ENCODE results near the gene MGME1. TPM values are rescaled to one million over a fixed set of nuclear protein-coding genes. Genes with fewer than 3 reads are reported as not detected.

The MGME1 gene
- total RNA-seq, 1 experiment from 2014 or later, result 27.4 TPM

DNA sequence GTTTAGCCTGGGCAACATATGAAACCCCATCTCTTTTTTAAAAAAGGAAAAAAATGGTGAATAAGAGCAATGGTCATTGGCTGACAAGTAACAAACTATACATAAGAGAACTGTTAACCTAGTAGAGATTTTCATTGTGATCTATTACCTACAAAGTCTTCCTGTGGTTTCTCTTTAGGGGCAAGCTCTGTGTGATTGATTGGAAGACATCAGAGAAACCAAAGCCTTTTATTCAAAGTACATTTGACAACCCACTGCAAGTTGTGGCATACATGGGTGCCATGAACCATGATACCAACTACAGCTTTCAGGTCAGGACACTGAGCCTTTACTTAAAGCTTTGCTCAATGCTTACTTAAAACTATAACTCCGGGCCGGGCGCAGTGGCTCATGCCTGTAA, 19.2 kb downstream of the MGME1 start:
- no peak for DNase-seq (ENCODE audit: extremely low read depth, low read depth)

DNA sequence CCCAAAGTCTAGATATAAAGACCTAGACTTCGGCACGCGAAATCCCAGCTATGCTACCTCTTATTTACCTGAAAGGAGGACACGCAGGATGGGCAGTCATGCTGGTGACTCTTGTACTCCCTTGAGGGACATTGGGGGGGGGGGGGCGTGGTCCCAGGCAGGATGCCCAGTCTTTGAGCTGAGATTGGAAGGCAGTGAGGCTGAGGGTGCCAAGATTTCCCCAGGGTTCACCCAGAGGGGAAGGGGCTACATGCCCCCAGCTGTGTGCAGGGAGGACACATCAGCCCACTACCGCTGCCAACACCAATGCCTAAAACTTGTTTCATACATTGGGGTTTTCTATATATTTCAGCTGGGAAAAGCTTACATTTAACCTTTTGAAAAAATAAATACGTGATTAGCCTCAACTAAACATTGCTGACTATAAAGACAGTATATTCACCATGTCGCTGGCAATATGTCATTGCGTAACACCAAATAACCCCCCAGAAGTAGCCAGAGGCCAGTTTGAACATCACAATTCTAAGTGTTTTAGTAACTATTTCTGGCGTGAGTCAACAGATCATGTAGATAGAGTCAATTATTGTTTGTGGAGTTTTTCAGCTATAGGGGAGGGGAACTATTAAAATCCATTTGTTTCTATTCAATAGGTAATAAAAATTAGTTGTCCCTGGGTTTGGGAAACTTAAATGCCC, 21.6 kb downstream of the MGME1 start:
- DNase-seq (ENCODE audit: extremely low read depth, low read depth), result no peak

- DNase-seq (ENCODE audit: extremely low read depth, low read depth), result no peak
Observed at GRCh38 chr20:17992224-17992637, 23.4 kb downstream of the MGME1 start.

DNA sequence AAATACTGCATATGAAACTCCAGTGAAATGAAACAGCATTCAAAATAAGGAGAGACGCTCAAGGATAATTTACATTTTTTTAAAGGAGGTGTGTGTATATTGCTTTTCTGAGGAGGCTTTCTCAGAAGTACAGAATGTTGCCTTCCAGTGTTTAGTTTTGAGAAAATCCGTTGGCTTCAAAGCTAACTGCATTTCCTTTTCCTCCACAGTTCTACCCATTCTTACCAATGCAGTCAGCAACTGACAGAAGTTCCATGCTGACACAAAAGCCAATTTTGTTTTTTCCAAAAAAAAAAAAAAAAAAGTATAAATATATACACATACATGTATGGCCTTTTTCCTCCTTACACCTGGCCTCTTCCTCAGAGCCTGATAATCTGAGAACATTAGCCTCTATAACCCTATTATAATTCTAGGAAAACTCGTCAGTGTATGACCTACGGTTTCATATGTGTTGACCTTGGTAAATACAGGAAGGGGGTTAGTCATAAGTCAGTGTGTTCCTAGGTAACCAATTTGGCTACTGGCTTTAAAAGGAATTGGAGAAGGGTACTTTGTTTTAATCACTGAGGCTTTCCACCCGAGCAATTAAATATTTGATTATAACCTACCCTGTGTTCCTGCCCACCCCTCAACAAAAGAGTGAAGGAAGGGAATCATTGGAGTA, 24.2 kb downstream of the MGME1 start:
- DNase-seq (ENCODE audit: extremely low read depth, low read depth), result no peak

GRCh38 chr20:17993546-17993945, 24.7 kb downstream of the MGME1 start:
- DNase-seq (ENCODE audit: extremely low read depth, low read depth), result no peak

DNA sequence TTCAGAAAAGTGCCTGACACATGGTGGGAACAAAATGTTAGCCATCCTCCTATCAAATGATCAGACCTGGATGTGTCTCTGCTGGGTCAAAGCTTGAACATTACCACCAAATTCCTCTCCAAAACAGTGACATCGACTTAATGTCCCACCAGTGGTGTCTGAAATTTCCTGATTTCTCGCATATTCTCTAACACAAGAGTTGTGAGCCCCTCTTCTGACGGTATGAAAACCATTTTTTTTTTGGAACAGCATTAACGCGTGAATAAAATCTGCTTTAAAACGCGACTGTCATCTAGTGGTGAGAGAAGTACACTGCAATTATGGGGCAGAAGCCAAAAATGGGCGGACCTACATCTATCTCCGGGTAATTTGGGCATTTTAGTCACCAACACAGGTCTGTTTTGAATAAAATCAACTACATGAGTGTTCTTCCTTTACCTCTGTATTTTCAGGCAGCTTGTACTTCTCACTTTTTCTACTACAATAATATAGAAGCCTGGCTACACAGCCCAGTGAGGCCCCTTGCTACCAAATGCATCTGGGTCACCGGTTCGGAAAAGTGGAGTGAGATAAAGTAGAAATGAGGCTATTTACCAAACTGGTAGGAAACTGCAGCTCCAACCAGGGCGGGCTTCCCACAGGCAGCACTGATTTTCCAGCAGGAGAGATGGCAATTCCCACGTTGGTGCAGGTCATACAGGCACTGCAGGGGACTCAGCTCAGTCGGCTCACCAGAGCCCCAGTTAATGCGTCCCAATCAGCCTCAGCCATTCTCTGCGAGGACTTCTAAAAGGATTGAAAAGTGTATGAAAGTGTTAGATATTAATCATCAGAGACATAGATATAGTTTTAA, 27.4 kb downstream of the MGME1 start:
- DNase-seq (ENCODE audit: extremely low read depth, low read depth), result peak; percentile 56

DNA sequence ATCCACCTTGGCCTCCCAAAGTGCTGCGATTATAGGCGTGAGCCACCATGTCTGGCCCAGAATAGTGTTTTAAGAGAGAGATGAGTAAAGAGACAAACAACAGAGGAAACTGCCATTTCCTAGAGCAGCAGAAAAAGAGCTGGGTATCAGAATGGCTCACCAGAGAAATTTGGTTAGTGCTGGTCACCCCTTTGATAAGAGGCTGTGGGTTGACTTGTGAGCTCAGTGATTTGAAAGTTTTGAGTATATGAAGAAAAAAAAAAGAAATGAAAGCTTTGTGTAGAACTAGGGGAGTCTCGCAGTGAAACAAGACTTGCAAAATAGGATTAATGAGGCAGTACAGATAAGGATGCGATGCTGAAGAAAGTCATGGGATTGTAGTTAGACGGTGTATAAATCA, 29.6 kb downstream of the MGME1 start:
- no peak for DNase-seq (ENCODE audit: extremely low read depth, low read depth)

DNA sequence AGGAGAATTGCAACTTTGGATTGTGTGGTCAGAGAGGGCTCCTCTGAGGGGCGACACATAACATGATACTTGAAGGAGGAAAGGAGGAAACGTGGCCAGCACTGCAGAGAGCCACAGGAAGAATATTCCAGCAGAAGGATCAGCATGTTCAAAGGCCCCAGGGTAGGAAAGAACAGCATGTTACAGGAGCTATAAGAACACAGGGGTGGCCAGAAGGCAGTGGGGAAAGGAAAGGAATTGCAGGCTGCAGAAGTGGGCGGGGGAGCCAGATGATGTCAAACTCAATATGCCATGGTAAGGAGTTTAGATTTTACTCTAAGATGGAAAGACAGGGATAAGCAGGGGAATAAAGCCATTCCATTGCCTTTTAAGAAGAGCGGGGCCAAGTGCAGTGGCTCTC, 30.7 kb downstream of the MGME1 start:
- DNase-seq (ENCODE audit: extremely low read depth, low read depth), result no peak

- no peak for DNase-seq (ENCODE audit: extremely low read depth, low read depth)
Observed at GRCh38 chr20:18001131-18001921, 32.5 kb downstream of the MGME1 start.

DNA sequence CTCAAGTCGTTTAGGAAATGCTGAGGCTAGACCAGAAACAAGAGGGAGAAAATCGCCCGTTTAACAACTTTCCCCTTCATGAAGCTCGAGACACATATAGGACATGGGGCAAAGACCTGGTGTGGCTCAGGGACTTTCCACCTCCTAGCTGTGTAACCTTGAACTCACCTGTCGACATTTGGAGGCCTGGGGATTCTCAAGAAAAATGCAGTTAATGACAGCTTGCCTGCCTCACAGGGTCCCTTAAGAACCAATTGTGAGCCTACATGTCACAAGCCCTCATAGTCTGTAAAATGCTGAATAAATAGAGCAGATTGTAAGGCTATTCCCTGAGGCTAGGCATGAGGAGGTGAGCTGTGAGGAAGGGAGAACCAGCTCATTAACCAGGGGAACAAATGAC, 35.1 kb downstream of the MGME1 start:
- no peak for DNase-seq (ENCODE audit: extremely low read depth, low read depth)

DNA sequence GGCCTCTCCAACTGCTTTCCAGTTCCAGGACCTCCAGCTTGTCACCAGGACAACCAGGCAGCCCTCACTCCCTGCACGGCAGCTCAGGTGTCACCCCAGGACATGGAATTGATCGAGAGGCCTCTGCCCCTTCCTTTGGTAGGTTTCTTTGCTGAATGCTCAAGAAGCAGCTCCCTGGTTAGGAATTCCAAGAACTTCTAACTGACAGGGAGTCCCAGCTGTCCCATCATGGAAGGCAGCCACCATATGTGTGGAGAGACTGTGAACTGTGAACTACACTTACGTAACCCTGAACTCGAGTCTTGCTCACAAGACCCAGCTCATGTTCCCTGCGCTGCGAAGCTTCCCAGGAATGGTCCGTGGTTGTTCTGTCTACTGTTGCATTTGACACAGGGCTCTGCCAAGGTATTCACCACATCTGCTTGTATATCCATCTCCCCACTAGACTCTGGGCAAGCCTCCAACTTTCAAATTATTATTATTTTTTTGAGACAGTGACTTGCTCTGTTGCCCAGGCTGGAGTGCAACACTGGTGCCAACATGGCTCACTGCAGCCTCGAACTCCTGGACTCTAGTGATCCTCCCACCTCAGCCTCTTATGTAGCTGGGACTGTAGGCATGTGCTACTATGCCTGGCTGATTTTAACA, 35.7 kb downstream of the MGME1 start:
- DNase-seq (ENCODE audit: extremely low read depth, low read depth), result no peak

DNA sequence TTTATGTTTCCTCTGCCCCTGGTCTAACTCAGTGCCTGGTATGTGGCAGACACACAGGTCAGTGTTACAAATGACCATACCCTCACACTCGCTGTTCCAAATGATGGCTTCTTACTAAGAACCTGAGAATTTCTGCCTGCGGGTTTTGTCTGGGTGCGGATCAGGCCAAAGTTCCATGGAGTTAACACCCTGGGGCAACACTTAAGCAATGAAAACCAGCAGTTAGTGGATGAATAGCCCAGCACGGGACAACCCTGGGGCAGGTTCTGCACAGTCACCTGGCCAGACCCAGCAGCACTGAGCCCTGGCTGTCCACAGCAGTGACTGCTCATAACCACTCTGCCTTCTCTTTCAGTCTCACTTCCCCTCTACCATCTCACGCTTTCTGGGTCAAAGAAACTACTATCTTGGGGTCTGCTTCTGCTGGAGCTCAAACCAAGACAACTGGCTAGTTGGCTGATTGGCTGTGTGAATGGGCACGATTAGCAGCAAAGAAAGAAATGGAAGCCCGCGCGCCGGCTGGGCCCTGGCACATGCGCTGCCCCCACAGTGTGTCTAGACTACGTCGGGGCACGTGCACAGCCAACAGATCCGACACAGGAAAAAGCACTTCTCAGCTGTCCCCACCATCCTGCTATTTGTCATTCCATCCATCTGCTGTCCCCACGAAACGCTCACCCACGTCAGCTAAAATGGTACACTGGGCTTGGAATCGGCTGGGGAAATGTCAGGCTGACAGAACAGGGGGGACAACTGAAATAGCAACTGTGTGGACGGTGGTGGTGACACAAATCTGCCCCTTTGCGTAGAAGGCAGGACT, 36.6 kb downstream of the MGME1 start:
- DNase-seq (ENCODE audit: extremely low read depth, low read depth), result no peak

- no peak for DNase-seq (ENCODE audit: extremely low read depth, low read depth)
Observed at GRCh38 chr20:18005990-18006364, 37.2 kb downstream of the MGME1 start.

GRCh38 chr20:18006684-18007083, 37.9 kb downstream of the MGME1 start:
- no peak for DNase-seq (ENCODE audit: extremely low read depth, low read depth)

DNA sequence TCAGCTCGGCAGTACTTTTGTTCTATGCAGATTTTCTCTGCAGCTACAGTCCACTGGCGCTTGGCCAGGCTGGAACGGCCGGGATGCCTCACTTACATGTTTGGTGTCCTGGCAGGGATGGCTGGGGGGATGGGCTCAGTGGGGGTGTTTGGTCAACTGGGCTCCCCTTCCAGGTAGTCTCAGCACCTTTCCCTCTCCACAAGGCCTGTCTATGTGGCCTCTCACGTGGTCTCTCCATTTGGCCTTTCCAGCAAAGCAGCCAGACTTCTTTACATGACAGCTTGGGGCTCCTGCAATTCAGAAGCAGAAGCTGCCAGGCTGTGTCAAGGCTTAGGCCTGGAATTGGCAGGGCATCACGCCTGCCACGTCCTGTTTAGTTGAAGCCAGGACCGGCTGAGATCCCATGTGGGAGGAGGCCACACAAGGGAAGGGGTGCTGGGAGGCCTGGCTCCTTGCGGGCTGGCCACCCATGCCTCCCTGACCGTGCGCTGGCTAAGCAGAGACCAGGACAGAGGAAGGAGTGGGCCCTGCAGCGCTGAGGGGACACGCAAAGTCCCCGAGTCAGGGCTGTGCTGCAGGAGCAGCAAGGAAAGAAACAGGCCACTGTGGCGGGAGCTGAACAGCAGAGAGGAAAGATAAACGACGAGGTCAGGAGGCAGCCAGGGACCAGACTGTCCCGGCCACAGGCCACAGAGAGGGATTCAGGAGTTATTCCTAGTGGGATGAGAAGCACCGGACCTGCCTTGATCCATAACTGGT, 38.9 kb downstream of the MGME1 start:
- no peak for DNase-seq (ENCODE audit: extremely low read depth, low read depth)

- DNase-seq (ENCODE audit: extremely low read depth, low read depth), result no peak
Observed at GRCh38 chr20:18009116-18009515, 40.3 kb downstream of the MGME1 start.

DNA sequence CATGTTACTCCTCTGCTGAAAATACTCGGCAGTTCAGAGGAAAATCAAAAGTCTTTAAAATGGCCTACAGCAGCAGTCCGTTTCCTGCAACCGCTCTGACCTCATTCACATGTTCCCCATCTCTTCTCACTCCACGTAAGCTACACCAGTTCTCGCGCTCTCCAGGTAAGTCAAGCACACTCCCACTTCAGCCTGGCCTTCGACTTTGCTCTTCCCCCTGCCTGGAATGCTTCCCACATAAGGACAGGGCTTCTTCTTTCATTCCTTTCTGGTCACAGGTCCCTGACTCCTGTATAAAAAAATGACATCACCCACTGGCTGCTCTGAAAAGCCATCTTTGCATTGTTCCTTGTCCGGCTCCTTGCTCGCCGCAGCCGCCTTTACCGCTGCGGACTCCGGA, 42.7 kb downstream of the MGME1 start:
- no peak for DNase-seq (ENCODE audit: extremely low read depth, low read depth)

DNA sequence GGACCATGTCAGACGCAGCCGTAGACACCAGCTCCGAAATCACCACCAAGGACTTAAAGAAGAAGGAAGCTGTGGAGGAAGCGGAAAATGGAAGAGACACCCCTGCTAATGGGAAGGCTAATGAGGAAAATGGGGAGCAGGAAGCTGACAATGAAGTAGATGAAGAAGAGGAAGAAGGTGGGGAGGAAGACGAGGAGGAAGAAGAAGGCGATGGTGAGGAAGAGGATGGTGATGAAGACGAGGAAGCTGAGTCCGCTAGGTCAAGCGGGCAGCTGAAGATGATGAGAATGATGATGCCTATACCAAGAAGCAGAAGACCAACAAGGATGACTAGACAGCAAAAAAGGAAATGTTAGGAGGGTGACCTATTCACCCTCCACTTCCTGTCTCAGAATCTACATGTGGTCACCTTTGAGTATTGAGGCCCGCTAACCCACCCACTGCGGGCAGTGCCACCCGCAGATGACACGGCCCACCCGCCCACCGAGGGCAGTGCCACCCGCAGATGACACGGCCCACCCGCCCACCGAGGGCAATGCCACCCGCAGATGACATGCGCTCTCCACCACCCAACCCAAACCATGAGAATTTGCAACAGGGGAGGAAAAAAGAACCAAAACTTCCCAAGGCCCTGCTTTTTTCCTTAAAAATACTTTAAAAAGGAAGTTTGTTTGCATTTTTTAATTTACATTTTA, 43.3 kb downstream of the MGME1 start:
- no peak for DNase-seq (ENCODE audit: extremely low read depth, low read depth)
